ENCODE data around the gene CBR1. TPM values are rescaled to one million over a fixed set of nuclear protein-coding genes. Genes with fewer than 3 reads are reported as not detected.
A peak's percentile ranks its signal among the peaks of the same experiment; 100 is the strongest.
"Not testable (repeated sequence)": the region's sequence is repeated elsewhere in the genome, so short reads cannot be mapped to it uniquely, and the experiment has no call there.

CBR1 gene
- polyA plus RNA-seq, 6 donors from 2014 or later: 15.4 to 44.6 (median 32.2) TPM

DNA sequence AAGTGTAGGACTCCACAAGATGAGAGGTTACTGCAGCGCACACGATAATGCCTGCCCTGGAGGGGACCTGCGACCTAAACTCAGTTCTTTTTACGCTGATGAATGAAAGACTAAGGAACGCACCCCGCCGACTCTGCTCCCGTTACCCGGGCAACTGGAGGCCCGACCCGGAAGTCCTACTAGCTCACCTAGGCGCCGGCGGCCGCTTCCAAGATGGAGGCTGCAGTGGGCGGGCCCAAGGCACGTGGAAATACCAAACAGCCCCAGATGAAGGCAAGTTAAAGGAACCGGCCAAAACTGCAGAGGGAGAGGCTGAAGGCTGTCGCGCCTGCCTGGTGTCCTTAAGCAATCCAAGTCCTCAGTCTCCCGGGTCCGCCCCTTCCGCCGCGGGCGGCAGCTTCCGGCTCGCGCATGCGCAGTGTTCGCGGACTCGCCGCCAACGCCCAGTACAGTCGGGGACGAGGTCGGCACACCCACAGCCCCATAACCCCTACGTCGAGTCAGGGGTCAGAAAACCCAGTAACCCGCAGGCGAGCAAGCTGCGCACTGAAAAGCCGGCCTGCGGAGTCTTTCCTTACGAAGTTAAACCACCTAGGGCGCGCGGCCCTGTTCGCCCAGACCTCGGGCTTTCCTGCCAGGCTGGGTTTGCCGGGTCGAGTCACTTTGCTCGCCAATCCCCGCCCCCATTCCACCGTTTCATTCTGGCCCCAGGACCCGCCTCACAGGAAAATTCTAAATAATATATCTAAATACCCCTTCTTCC is 9.5 kb upstream of the CBR1 start, which contains the start of gene SETD4:
SETD4 (minus strand) TSS at position 368 of the 763 bp plus-strand sequence. CDS start 1,638 bp downstream, outside the sequence.
- H3K9me3 Mint-ChIP-seq: no peaks in the 10 kb centered on the region
- H3K4me3 Mint-ChIP-seq: peak within 1 kb of the TSS; percentile 92 to 99 (median 98)
- ATAC-seq (ENCODE audit: low read depth in 2 of 2): peak; percentile 88 to 89
- H3K36me3 Mint-ChIP-seq: peaks cover 8 to 17% of the 10 kb centered on the region in 2 donors
- H3K27me3 Mint-ChIP-seq: peaks cover 0 to 15% (median 9%) of the 10 kb centered on the region in 3 donors
- peak; percentile 93 for DNase-seq
- peaks cover 13 to 26% (median 16%) of the 10 kb centered on the region in 3 donors for H3K4me1 Mint-ChIP-seq
- H3K27ac Mint-ChIP-seq: peak within 1 kb of the TSS; percentile 93 to 98 (median 96)

DNA sequence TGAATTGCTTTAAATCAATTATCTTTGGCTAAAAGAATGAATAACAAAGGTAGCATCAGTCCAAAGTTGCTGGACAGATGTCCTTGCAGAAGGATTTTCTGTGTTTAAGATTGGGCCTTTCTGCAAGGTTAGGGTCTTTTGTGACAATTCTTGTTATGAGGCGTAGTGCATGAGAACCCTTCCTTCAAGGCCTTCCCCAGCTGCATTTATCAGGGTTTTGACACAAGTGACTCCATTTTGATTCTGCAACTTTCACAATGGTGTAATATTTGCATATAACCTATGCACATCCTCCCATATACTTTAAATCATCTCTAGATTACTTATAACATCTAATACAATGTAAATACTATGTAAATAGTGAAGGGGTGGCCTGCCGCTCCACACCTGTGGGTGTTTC is 8.4 kb upstream of the CBR1 start:
- Mint-ChIP-seq H3K27me3 (peaks cover 3 to 15% (median 9%) of the 10 kb centered on the region in 3 donors), H3K27ac (peak overlapping the region in 1 of 6 donors; percentile 93), H3K4me3 (peak overlapping the region in 5 of 8 donors; percentile 57 to 99 (median 97)), H3K4me1 (peaks cover 13 to 26% (median 16%) of the 10 kb centered on the region in 3 donors), H3K9me3 (no peaks in the 10 kb centered on the region), H3K36me3 (peaks cover 8 to 9% of the 10 kb centered on the region in 2 donors)
- ATAC-seq (ENCODE audit: low read depth in 2 of 2) (no peak), DNase-seq (no peak)

DNA sequence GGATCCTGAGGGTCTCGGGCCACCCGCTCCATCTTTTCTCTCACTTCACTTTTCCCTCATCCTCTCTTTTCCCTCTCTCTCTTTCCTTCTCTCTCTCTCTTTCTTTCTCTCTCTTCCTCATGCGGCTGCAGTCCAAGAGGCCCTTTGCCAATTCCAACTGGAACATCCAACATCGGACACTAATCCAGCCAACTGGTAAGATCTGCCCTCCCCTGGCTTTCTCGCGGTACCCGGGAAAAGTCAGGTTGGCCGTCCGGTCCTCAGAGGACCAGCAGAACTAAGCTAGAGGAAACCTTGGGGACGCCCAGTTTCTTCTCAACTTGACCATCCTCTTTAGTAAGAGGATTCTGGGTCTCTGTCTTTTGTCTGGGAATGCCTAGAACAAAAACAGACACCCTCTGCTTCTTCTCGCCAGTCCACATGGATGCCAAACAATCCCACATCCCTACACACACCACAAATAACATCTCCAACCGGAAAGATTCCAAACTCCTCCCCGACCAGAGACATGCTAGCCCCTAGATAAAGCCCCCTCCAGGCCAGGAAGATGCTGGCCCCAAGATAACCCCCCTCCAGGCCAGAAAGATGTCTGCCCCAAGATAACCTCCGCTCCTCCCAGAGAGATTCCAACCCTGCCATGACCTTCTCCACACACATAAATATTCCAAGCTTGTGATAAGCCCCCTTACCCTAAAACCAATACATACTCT is 6.3 kb upstream of the CBR1 start:
- Mint-ChIP-seq H3K36me3 (no peaks in the 10 kb centered on the region), H3K27me3 (peaks cover 3 to 15% (median 9%) of the 10 kb centered on the region in 3 donors), H3K4me3 (peak overlapping the region in 3 of 8 donors; percentile 1 to 99 (median 38)), H3K9me3 (peaks cover 0 to 4% (median 0%) of the 10 kb centered on the region in 7 donors), H3K4me1 (peaks cover 4 to 15% (median 7%) of the 10 kb centered on the region in 3 donors), H3K27ac (peak overlapping the region in 2 of 6 donors; percentile 4 to 6)
- ATAC-seq (ENCODE audit: low read depth in 2 of 2) (no peak), DNase-seq (no peak)

DNA sequence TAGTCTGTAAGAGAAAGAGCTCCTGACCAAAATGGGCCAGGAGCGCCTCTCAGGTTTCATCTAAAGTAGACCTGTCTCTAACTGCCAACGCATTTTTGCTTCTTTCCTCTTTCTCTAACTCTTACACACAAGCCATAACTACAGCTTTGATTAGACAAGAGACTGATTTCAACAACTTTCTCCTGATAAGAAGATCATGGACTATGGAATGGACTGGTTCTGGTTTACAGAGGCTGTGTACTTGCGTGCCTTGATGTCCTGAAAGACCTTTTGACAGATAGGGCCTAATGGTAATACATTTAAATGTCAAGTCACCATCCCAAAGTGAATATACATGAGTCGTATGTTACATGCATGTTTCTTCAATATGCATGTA is 5.8 kb upstream of the CBR1 start:
- H3K27me3 Mint-ChIP-seq: peaks cover 3 to 15% (median 9%) of the 10 kb centered on the region in 3 donors
- DNase-seq (no peak), ATAC-seq (ENCODE audit: low read depth in 2 of 2) (no peak)
- peaks cover 0 to 5% of the 10 kb centered on the region in 2 donors for H3K36me3 Mint-ChIP-seq
- peaks cover 0 to 8% (median 4%) of the 10 kb centered on the region in 7 donors for H3K9me3 Mint-ChIP-seq
- H3K4me3 Mint-ChIP-seq: peak overlapping the region in 1 of 8 donors; percentile 99
- peaks cover 4 to 18% (median 9%) of the 10 kb centered on the region in 3 donors for H3K4me1 Mint-ChIP-seq
- H3K27ac Mint-ChIP-seq: peak overlapping the region in 1 of 6 donors; percentile 6

DNA sequence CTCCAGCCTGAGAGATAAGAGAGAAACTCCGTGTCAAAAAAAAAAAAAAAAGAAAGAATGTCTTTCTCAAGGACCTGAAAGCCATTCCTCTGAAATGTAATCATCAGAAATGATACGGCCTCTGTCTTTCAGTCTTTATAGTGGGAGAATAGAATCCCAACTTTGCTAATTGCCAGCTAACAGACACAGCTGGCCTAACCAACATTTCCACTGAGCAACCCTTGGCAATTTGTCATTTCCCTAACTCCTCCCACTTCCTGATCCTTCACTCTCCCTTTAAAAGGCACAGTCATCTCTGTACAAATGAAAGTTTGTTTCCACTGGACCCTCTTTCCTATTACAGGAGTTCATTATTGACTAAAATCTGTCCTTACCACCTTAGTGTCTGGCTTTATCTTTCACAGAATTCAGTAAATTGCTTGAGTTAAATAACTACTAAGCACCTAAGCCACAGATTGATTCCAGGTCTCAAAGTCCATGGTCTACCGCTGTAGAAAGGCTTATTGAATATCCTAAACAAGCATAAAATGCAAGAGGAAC is 4.3 kb upstream of the CBR1 start:
- Mint-ChIP-seq H3K27ac (no peak overlapping the region), H3K4me3 (peak overlapping the region in 1 of 8 donors; percentile 43), H3K36me3 (peaks cover 0 to 7% of the 10 kb centered on the region in 2 donors), H3K9me3 (peaks cover 0 to 13% (median 5%) of the 10 kb centered on the region in 7 donors), H3K27me3 (peaks cover 3 to 15% (median 9%) of the 10 kb centered on the region in 3 donors), H3K4me1 (peaks cover 2 to 22% (median 21%) of the 10 kb centered on the region in 3 donors)
- ATAC-seq (ENCODE audit: low read depth in 2 of 2) (no peak), DNase-seq (no peak)

DNA sequence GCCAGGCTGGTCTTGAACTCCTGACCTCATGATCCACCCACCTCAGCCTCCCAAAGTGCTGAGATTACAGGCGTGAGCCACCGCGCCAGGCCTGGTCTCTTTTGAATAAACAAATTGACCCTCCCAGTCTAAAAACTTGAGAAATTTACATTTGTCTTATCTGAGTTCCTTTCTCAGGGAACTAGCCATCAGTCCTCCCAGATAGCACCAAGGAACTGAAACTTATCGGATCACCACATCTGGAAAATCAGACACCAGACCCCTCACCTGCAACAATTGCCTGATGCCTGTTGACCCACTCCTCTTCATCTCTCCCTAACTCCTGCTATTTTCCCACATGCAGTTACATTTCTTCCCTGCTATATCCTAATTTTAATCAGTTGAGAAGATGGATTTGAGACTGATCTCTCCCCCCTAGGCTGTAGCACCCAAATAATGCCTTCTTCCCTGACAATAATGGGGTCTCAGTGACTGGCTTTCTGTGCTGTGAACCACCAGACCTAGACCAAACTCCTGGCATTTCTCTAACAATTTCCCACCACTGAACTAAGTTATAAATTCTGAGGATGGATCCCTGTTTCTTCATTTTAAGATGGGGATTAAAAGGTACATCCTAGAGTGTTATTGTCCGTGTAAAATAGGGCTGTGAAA is 951 bp upstream of the CBR1 start:
- H3K27ac Mint-ChIP-seq: peak overlapping the region in 2 of 6 donors; percentile 53 to 94
- H3K4me3 Mint-ChIP-seq: peak overlapping the region in 6 of 8 donors; percentile 29 to 90 (median 85)
- peaks cover 9 to 16% of the 10 kb centered on the region in 2 donors for H3K36me3 Mint-ChIP-seq
- peaks cover 0 to 13% (median 5%) of the 10 kb centered on the region in 7 donors for H3K9me3 Mint-ChIP-seq
- DNase-seq: no peak
- H3K27me3 Mint-ChIP-seq: peaks cover 0 to 3% (median 3%) of the 10 kb centered on the region in 3 donors
- peaks cover 23 to 38% (median 32%) of the 10 kb centered on the region in 3 donors for H3K4me1 Mint-ChIP-seq
- no peak for ATAC-seq (ENCODE audit: low read depth in 2 of 2)

DNA sequence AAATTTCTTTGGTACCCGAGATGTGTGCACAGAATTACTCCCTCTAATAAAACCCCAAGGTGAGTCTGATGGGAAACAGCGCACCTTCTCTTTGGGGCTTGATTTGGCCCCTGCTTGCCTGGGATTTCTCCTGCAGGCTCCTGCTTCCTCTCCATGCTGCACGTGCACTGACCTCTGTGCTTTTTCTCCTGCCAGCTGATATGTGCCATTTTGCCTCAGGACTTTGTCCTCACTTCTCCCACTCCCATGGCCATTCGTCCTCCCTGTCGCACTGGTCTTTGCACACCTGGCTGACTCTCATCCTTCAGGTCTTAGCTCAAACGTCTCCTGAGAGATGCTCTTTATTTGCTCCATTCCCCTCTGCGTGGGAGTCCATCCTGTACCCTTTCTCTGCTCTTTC is 1.2 kb downstream of the CBR1 start:
- ATAC-seq (ENCODE audit: low read depth in 2 of 2) (no peak), DNase-seq (no peak)
- peaks cover 0 to 13% (median 5%) of the 10 kb centered on the region in 7 donors for H3K9me3 Mint-ChIP-seq
- H3K4me3 Mint-ChIP-seq: peak overlapping the region; percentile 56 to 94 (median 90)
- H3K4me1 Mint-ChIP-seq: peaks cover 25 to 44% (median 35%) of the 10 kb centered on the region in 3 donors
- H3K36me3 Mint-ChIP-seq: peaks cover 9 to 16% of the 10 kb centered on the region in 2 donors
- no peaks in the 10 kb centered on the region for H3K27me3 Mint-ChIP-seq
- H3K27ac Mint-ChIP-seq: peak overlapping the region in 2 of 6 donors; percentile 23 to 54

DNA sequence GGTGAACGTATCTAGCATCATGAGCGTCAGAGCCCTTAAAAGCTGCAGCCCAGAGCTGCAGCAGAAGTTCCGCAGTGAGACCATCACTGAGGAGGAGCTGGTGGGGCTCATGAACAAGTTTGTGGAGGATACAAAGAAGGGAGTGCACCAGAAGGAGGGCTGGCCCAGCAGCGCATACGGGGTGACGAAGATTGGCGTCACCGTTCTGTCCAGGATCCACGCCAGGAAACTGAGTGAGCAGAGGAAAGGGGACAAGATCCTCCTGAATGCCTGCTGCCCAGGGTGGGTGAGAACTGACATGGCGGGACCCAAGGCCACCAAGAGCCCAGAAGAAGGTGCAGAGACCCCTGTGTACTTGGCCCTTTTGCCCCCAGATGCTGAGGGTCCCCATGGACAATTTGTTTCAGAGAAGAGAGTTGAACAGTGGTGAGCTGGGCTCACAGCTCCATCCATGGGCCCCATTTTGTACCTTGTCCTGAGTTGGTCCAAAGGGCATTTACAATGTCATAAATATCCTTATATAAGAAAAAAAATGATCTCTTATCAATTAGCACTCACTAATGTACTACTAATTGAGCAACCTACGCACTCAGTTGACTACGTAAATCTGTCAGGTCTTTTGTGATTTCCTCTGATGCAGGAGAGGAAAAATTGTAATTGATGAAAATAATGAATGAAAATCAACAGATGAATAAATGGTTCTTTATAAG is 2.8 kb downstream of the CBR1 start:
- Mint-ChIP-seq H3K27ac (no peak overlapping the region), H3K27me3 (no peaks in the 10 kb centered on the region), H3K4me3 (peak overlapping the region in 2 of 8 donors; percentile 10 to 84), H3K36me3 (peaks cover 9 to 16% of the 10 kb centered on the region in 2 donors), H3K4me1 (peaks cover 36 to 58% (median 50%) of the 10 kb centered on the region in 3 donors), H3K9me3 (peaks cover 0 to 11% (median 5%) of the 10 kb centered on the region in 7 donors)
- DNase-seq (no peak), ATAC-seq (ENCODE audit: low read depth in 2 of 2) (no peak)

DNA sequence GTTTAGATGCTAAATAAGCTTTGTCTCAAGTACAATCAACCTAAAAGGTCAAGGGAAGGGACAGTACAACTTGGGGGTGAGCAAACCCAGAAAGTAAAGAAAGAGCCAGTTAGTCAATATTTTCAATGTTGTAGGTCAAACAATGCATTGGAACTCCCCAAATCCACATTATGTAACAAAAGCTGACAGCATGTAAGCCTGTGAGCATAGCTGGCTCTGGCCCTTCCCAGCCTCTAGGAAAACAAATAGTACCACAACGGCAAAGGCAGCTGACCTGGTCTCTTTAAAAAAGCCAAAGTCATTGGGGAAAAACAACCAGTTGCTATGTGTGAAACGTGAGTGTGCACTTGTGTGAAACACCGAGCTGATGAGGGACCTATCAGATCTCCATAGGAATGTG is 3.4 kb downstream of the CBR1 start:
- Mint-ChIP-seq H3K4me1 (peaks cover 39 to 63% (median 55%) of the 10 kb centered on the region in 3 donors), H3K36me3 (peaks cover 9 to 16% of the 10 kb centered on the region in 2 donors), H3K9me3 (peaks cover 0 to 10% (median 5%) of the 10 kb centered on the region in 7 donors), H3K27ac (no peak overlapping the region), H3K27me3 (no peaks in the 10 kb centered on the region), H3K4me3 (peak overlapping the region in 1 of 8 donors; percentile 29)
- ATAC-seq (ENCODE audit: low read depth in 2 of 2): no peak
- no peak for DNase-seq

DNA sequence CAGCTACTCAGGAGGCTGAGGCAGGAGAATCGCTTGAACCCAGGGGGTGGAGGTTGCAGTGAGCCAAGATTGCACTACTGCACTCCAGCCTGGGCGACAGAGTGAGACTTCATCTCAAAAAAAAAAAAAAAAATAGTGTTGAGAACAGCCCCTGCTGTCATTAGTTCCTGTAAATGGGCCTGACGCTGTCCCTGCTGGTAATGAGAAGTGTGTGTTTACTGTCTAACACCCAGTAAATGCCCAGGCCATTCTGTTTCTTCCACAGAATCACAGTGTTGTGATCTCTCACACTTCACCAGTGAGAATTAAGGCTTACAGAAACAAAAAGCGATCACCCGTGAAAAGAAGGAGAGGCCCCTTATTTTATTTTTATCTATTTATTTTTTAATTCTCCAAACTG is 4.1 kb downstream of the CBR1 start:
- not testable (repeated sequence) for H3K4me3 Mint-ChIP-seq; DNase-seq; H3K9me3 Mint-ChIP-seq; H3K27ac Mint-ChIP-seq; H3K27me3 Mint-ChIP-seq; ATAC-seq (ENCODE audit: low read depth in 2 of 2)
- Mint-ChIP-seq H3K36me3 (peaks cover 9 to 13% of the 10 kb centered on the region in 2 donors), H3K4me1 (peaks cover 45 to 68% (median 62%) of the 10 kb centered on the region in 3 donors)

DNA sequence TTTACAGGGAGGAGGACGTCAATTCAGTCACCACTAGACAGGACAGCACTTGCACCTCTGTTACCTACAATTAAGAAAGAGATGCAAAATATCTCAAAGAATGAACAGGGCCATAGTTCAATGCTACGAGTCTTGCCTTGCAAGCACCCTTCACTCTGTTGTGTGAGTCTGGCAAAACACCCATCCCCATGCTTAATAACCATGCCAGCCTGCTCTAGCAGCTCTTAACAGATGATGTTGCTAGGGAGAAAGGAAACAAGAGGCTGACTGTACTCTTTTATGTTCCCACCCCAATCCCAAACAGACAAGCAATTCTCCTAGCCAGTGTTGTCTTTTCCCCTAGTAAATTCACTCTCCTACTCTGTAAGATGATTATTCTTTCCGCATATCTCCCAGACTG is 5.3 kb downstream of the CBR1 start:
- ATAC-seq (ENCODE audit: low read depth in 2 of 2): no peak
- Mint-ChIP-seq H3K27ac (peak overlapping the region in 3 of 6 donors; percentile 37 to 62 (median 53)), H3K36me3 (peaks cover 9 to 12% of the 10 kb centered on the region in 2 donors), H3K4me1 (peaks cover 57 to 71% (median 62%) of the 10 kb centered on the region in 3 donors), H3K4me3 (peak overlapping the region in 1 of 8 donors; percentile 48), H3K27me3 (no peaks in the 10 kb centered on the region), H3K9me3 (peaks cover 0 to 3% (median 0%) of the 10 kb centered on the region in 7 donors)
- no peak for DNase-seq

DNA sequence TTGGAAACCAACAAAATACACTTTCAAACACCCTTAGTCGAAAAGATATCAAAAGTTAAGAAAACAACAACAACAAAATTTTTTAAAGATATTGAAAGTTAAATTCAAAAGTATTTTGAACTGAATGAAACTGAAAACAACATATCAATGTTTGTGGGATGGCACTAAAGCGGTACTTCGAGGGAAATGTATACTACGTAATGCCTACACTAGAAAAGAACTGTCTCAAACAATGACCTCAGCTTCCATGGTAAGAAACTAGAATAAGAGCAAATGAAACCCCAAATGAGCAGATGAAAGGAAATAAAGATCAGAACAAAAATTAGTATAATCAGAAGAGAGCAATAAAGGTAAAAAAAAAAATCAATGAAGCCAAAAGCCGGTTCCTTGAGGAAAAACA is 6.1 kb downstream of the CBR1 start:
- Mint-ChIP-seq H3K27ac (peak overlapping the region in 1 of 6 donors; percentile 53), H3K4me1 (peaks cover 51 to 63% (median 59%) of the 10 kb centered on the region in 3 donors)
- no peak for DNase-seq

More for the DNA sequence above, 6.1 kb downstream of the CBR1 start:
- H3K27me3 Mint-ChIP-seq: no peaks in the 10 kb centered on the region
- no peak for ATAC-seq (ENCODE audit: low read depth in 2 of 2)
- peak overlapping the region in 1 of 8 donors; percentile 49 for H3K4me3 Mint-ChIP-seq
- H3K9me3 Mint-ChIP-seq: peaks cover 0 to 3% (median 0%) of the 10 kb centered on the region in 7 donors
- H3K36me3 Mint-ChIP-seq: peaks cover 9 to 12% of the 10 kb centered on the region in 2 donors

Data from naive B cell (primary cell).